A549 (cell line): Measurements from ENCODE around the gene CELF2. TPM values are rescaled to one million over a fixed set of nuclear protein-coding genes. Genes with fewer than 3 reads are reported as not detected.

Experiments used
- ATAC-seq, 2 experiments: fragments of 200-7000 bp in 1 of 2; fragments of >200 bp in 1 of 2; cut with Nextera tagmentation in 1 of 2; cut with Tn5 transposase in 1 of 2; 3 replicates each; pipeline versions ENCODE4 v1.8.0 to v1.9.1; 2018 to 2020; ENCODE audit warnings: mild to moderate bottlenecking in 1 of 2, moderate library complexity in 1 of 2
- CTCF ChIA-PET: fragments of 300-600 bp; sonication (Branson Sonifier 250); formaldehyde crosslinking; extraction: SDS; loops from one replicate; lab custom pipeline; 2021; ENCODE audit warnings: antibody characterized with exemption, inconsistent platforms; lab: Yijun Ruan, JAX
- POLR2A ChIA-PET: fragments of 350-600 bp; formaldehyde crosslinking; extraction: SDS; loops from one replicate; lab custom pipeline; 2021; ENCODE audit warnings: antibody characterized with exemption, inconsistent platforms; lab: Yijun Ruan, JAX
- DNase-seq, 2 experiments: peaks; one replicate each; pipeline versions ENCODE4 v3.0.0 to v3.0.0-alpha.2; 2011 to 2016; ENCODE audit warnings: low read depth in 1 of 2, low spot score in 1 of 2
- FAIRE-seq: peaks from 2 replicates; lab custom pipeline; 2011; peaks lifted over from hg19 to GRCh38; lab: Jason Lieb, UNC
- H3K27ac ChIP-seq, 2 experiments: fragments of >200 bp; sonication (Bioruptor Twin); formaldehyde crosslinking; 3 replicates each; pipeline ENCODE4 v1.5.1; 2016 to 2017
- H3K4me1 ChIP-seq: fragments of >200 bp; sonication (Bioruptor Twin); formaldehyde crosslinking; 3 replicates; pipeline ENCODE4 v1.6.1; 2016
- H3K4me2 ChIP-seq: fragments of >200 bp; sonication (Bioruptor Twin); formaldehyde crosslinking; 3 replicates; pipeline ENCODE4 v1.6.1; 2016
- H3K4me3 ChIP-seq: fragments of >200 bp; sonication (Bioruptor Twin); formaldehyde crosslinking; 3 replicates; pipeline ENCODE4 v1.5.1; 2016
- H3K9me3 ChIP-seq: fragments of >200 bp; sonication (Bioruptor Twin); formaldehyde crosslinking; 3 replicates; pipeline ENCODE4 v1.6.1; 2016
- BHLHE40 ChIP-seq: IDR thresholded peaks from 2 replicates; pipeline ENCODE4 v1.6.1; 2012; ENCODE audit warnings: low read depth, low read length, inconsistent platforms
- CBX8 ChIP-seq: fragments of 200-600 bp; sonication (generic); IDR thresholded peaks from 2 replicates; pipeline ENCODE4 v1.6.1; 2016
- CHD4 ChIP-seq: fragments of 200-600 bp; sonication (generic); IDR thresholded peaks from 2 replicates; pipeline ENCODE4 v1.6.1; 2016; ENCODE audit warnings: antibody characterized with exemption, mild to moderate bottlenecking, borderline replicate concordance
- EHF ChIP-seq: fragments of 250-450 bp; sonication (Bioruptor Pico); IDR thresholded peaks from 2 replicates; pipeline ENCODE4 v1.5.0; 2020; ENCODE audit warnings: mild to moderate bottlenecking
- EHMT2 ChIP-seq: fragments of 200-600 bp; sonication (generic); IDR thresholded peaks from 2 replicates; pipeline ENCODE4 v1.6.1; 2016; ENCODE audit warnings: antibody characterized with exemption, low read depth, mild to moderate bottlenecking, moderate library complexity
- FOSL2 ChIP-seq, 2 experiments: fragments of 450-650 bp in 1 of 2; fragments of >200 bp in 1 of 2; sonication (Bioruptor Twin) in 1 of 2; formaldehyde crosslinking; IDR thresholded peaks; 2 replicates each; pipeline versions ENCODE4 v1.5.0 to v1.6.1; 2016 to 2020; ENCODE audit warnings: mild to moderate bottlenecking in 1 of 2, moderate library complexity in 1 of 2
- HDAC2 ChIP-seq: fragments of 200-600 bp; sonication (generic); IDR thresholded peaks from 2 replicates; pipeline ENCODE4 v1.6.1; 2016
- HEYL ChIP-seq: fragments of 250-450 bp; sonication (Bioruptor Pico); IDR thresholded peaks from 2 replicates; pipeline ENCODE4 v1.8.0; 2021; ENCODE audit warnings: mild to moderate bottlenecking, moderate library complexity
- JUNB ChIP-seq: fragments of >200 bp; sonication (Bioruptor Twin); formaldehyde crosslinking; IDR thresholded peaks from 2 replicates; pipeline ENCODE4 v1.6.1; 2016
- KDM1A ChIP-seq: fragments of 200-600 bp; sonication (generic); IDR thresholded peaks from 2 replicates; pipeline ENCODE4 v1.6.1; 2016; ENCODE audit warnings: low read depth, mild to moderate bottlenecking
- NR3C1 ChIP-seq: fragments of >200 bp; sonication (Bioruptor Twin); formaldehyde crosslinking; IDR thresholded peaks from 3 replicates; pipeline ENCODE4 v1.6.1; 2017
- PHF8 ChIP-seq: fragments of 200-600 bp; sonication (generic); IDR thresholded peaks from 2 replicates; pipeline ENCODE4 v1.6.1; 2016; ENCODE audit warnings: low read depth, mild to moderate bottlenecking, antibody characterized with exemption, moderate library complexity, borderline replicate concordance
- POLR2AphosphoS2 ChIP-seq: conservative IDR thresholded peaks from 2 replicates; pipeline ENCODE4 v1.6.1; 2012; ENCODE audit warnings: low read length, improper control_type of control experiment, inconsistent platforms
- TFCP2L1 ChIP-seq: fragments of 250-450 bp; sonication (Bioruptor Pico); IDR thresholded peaks from 2 replicates; pipeline ENCODE4 v1.5.0; 2021; ENCODE audit warnings: mild to moderate bottlenecking
- TP53 ChIP-seq: fragments of 250-450 bp; sonication (Bioruptor Pico); IDR thresholded peaks from 2 replicates; pipeline ENCODE4 v1.5.0; 2021; ENCODE audit warnings: mild to moderate bottlenecking, moderate library complexity
- ZFP36 ChIP-seq: fragments of 450-650 bp; IDR thresholded peaks from 2 replicates; pipeline ENCODE4 v1.6.1; 2014; ENCODE audit warnings: borderline replicate concordance; ENCODE audit not compliant: partially characterized antibody
- WGBS: methylation state at CpG from one replicate; pipeline ENCODE4 v1.1.6; 2017; ENCODE audit errors: missing lambda C conversion rate; 5-methylcytosine and 5-hydroxymethylcytosine counted together
- polyA plus RNA-seq, 4 experiments: library from polyadenylated mRNA; depleted of rRNA in 3 of 4; stranded (reverse); fragments of >200 nt; fragmentation: RNase III in 1 of 4; extraction: RNeasy Plus Mini Kit Qiagen cat#74134 plus additional on column Dnase treatment in 1 of 4; gene quantifications; 2 replicates in 3 of 4; 3 replicates in 1 of 4; pipeline ENCODE4 v1.2.3, GENCODE V29; 2011 to 2017
- TF ChIP-seq, protein P1 (sequence below): fragments of >200 bp; sonication (Bioruptor Twin); formaldehyde crosslinking; IDR thresholded peaks from 3 replicates; pipeline ENCODE4 v1.6.1; 2016
- TF ChIP-seq, protein P2 (sequence below): IDR thresholded peaks from 2 replicates; pipeline ENCODE4 v1.6.1; 2012
- TF ChIP-seq, protein P3 (sequence below): fragments of >200 bp; sonication (Bioruptor Twin); formaldehyde crosslinking; IDR thresholded peaks from 3 replicates; pipeline ENCODE4 v1.5.1; 2016
- TF ChIP-seq, protein P4 (sequence below): fragments of 250-450 bp; sonication (Bioruptor Pico); IDR thresholded peaks from 2 replicates; pipeline ENCODE4 v1.5.0; 2021; ENCODE audit warnings: mild to moderate bottlenecking, moderate library complexity, borderline replicate concordance

The CELF2 gene
- polyA plus RNA-seq, 2 of the 4 experiments (the other 2 are of a cell fraction): 0.01 to 0.03 TPM

DNA sequence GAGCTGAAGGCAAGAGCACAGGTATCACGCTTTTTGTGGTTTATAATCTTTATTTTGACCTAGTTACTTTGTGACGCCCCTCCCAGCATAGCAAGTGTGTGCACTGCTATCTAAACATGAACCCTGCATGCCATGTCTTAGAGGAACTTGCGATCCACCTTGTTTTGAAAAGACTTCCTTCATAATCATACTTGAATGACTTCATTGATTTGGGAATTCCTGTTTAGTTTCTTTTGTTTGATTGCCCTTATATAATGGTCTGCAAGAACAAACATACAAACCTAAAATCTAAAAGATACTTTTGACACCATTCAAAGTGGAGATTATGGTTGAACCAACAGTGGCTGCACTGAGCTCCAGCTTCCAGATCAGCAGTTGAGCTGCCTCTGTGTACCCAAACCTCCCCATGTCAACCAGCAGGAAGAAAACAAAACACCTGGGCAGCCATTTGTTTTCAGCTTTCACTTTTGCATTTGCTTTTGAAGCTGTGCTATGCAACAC, 132.6 kb downstream of the CELF2 start:
- 4% methylated on average over 3 of the region's 3 CpGs for WGBS
- no peak overlapping the region for H3K4me2 ChIP-seq
- FAIRE-seq (no peak), ATAC-seq (no peak)
- TF ChIP-seq, protein P1, sequence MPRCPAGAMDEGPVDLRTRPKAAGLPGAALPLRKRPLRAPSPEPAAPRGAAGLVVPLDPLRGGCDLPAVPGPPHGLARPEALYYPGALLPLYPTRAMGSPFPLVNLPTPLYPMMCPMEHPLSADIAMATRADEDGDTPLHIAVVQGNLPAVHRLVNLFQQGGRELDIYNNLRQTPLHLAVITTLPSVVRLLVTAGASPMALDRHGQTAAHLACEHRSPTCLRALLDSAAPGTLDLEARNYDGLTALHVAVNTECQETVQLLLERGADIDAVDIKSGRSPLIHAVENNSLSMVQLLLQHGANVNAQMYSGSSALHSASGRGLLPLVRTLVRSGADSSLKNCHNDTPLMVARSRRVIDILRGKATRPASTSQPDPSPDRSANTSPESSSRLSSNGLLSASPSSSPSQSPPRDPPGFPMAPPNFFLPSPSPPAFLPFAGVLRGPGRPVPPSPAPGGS: no peak
- TF ChIP-seq PHF8: no peak
- TF ChIP-seq, all 56 proteins: peak for 0
- Histone ChIP-seq H3K9me3 (no peaks in the 10 kb centered on the region), H3K4me1 (no peaks in the 10 kb centered on the region), H3K27ac (no peak overlapping the region), H3K4me3 (no peak overlapping the region)
- ChIA-PET CTCF (interaction anchor here (0.6 to 1.0 kb wide), 2 partner anchors 93 to 101 kb away, joined by 3 read pairs; no protein-coding TSS in a partner anchor), POLR2A (no interaction called here)
- no peak for DNase-seq

DNA sequence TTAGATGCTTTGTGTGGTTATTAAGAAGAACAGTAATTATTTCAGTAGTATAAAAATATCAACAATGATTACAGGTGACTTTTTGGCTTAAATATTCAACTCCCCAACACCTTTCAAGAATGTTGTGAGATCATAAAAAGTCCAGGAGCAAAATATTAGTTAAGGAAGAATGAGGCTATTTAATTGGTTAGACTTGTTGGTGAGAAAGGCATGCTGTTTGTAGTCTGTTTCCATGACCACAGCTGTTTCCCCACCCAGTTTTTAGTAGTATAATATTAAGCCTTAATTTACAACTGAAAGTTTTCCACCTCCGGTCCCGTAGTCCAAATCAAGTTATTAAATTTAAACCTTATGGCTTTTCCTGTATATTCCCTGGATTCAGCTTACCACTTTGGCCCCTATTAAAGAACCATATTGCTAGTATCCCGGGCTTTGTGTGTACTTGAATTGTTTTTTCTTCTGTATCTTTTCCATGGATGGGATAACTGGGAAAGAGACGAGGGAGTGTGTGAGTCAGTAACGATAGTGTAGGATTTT, 133.3 kb downstream of the CELF2 start:
- no peak overlapping the region for H3K27ac ChIP-seq
- no peak overlapping the region for H3K4me3 ChIP-seq
- no peak for DNase-seq
- H3K4me1 ChIP-seq: no peaks in the 10 kb centered on the region
- TF ChIP-seq EHMT2 (no peak), FOSL2 (IDR thresholded peaks at IDR 0.05) (no peak), FOSL2 (CRISPR knock-in tag; IDR thresholded peaks at IDR 0.05) (no peak), ZFP36 (no peak), KDM1A (no peak), JUNB (no peak)
- TF ChIP-seq, protein P2, sequence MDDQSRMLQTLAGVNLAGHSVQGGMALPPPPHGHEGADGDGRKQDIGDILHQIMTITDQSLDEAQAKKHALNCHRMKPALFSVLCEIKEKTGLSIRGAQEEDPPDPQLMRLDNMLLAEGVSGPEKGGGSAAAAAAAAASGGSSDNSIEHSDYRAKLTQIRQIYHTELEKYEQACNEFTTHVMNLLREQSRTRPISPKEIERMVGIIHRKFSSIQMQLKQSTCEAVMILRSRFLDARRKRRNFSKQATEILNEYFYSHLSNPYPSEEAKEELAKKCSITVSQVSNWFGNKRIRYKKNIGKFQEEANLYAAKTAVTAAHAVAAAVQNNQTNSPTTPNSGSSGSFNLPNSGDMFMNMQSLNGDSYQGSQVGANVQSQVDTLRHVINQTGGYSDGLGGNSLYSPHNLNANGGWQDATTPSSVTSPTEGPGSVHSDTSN: no peak
- CTCF ChIA-PET: interaction anchor here (0.6 kb wide), 1 partner anchor 102 kb away, joined by 3 read pairs; no protein-coding TSS in a partner anchor
- H3K4me2 ChIP-seq: no peak overlapping the region
- 2% methylated on average over 5 of the region's 5 CpGs for WGBS
- no peak for FAIRE-seq
- H3K9me3 ChIP-seq: no peaks in the 10 kb centered on the region
- no peak for ATAC-seq
- POLR2A ChIA-PET: no interaction called here

DNA sequence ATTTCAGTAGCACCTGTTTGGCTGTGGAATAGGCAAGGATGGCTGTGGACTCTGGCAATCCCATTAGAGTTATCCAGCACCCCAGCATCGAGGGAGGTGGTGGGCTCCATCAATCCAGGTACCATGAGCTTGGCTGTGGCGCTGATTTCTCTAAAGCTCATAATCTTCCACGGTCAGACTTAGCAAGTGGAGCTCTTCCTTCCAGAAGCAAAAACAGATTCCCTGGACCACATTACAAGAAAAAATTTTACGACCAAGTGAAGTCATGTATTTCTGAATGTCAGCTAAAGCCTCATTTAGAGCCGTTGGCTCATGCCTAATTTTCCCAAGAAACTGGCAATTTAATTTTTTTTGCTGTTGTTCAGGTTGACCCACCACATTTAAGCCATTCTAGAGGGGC, 135.1 kb downstream of the CELF2 start:
- Histone ChIP-seq H3K4me3 (no peak overlapping the region), H3K4me2 (no peak overlapping the region), H3K27ac (no peak overlapping the region), H3K9me3 (no peaks in the 10 kb centered on the region), H3K4me1 (no peaks in the 10 kb centered on the region)
- CTCF ChIA-PET: no interaction called here
- 0% methylated on average over 5 of the region's 5 CpGs for WGBS
- no peak for TF ChIP-seq TP53 (CRISPR knock-in tag)
- TF ChIP-seq POLR2AphosphoS2: no peak
- TF ChIP-seq ZFP36: no peak
- no peak for TF ChIP-seq CHD4
- no peak for TF ChIP-seq BHLHE40
- TF ChIP-seq EHMT2: no peak
- TF ChIP-seq, protein P2: no peak
- no peak for FAIRE-seq
- DNase-seq: no peak
- POLR2A ChIA-PET: no interaction called here
- ATAC-seq: no peak

DNA sequence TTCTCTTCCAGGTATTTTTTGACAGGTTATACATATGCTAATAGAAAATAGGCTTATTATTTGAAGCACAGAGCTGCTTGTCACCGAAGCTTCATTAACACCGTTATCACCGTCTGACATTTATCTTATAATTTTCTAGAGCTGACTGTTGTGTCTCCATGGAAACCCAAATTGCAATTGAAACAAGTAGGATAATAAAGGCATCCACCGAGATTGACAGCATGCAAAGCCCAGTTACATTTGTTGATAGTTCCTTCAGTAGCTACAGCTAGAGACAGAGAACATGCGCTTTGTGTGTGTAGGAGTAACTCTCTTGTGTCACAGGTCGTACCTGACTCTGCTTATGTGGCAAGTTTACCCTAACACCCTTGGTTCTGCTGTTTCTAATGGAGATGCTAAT, 135.6 kb downstream of the CELF2 start:
- FAIRE-seq: no peak
- POLR2A ChIA-PET: no interaction called here
- CTCF ChIA-PET: no interaction called here
- TF ChIP-seq, protein P1: no peak
- no peak for TF ChIP-seq NR3C1
- no peak for TF ChIP-seq BHLHE40
- no peak for TF ChIP-seq POLR2AphosphoS2
- TF ChIP-seq CBX8: no peak
- TF ChIP-seq TFCP2L1: no peak
- TF ChIP-seq, protein P3, sequence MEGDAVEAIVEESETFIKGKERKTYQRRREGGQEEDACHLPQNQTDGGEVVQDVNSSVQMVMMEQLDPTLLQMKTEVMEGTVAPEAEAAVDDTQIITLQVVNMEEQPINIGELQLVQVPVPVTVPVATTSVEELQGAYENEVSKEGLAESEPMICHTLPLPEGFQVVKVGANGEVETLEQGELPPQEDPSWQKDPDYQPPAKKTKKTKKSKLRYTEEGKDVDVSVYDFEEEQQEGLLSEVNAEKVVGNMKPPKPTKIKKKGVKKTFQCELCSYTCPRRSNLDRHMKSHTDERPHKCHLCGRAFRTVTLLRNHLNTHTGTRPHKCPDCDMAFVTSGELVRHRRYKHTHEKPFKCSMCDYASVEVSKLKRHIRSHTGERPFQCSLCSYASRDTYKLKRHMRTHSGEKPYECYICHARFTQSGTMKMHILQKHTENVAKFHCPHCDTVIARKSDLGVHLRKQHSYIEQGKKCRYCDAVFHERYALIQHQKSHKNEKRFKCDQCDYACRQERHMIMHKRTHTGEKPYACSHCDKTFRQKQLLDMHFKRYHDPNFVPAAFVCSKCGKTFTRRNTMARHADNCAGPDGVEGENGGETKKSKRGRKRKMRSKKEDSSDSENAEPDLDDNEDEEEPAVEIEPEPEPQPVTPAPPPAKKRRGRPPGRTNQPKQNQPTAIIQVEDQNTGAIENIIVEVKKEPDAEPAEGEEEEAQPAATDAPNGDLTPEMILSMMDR: no peak
- TF ChIP-seq HDAC2: no peak
- TF ChIP-seq HEYL (CRISPR knock-in tag): no peak
- TF ChIP-seq KDM1A: no peak
- TF ChIP-seq ZFP36: no peak
- TF ChIP-seq FOSL2 (IDR thresholded peaks at IDR 0.05): no peak
- no peak for TF ChIP-seq FOSL2 (CRISPR knock-in tag; IDR thresholded peaks at IDR 0.05)
- TF ChIP-seq EHF: no peak
- no peak for TF ChIP-seq JUNB
- TF ChIP-seq, protein P4, sequence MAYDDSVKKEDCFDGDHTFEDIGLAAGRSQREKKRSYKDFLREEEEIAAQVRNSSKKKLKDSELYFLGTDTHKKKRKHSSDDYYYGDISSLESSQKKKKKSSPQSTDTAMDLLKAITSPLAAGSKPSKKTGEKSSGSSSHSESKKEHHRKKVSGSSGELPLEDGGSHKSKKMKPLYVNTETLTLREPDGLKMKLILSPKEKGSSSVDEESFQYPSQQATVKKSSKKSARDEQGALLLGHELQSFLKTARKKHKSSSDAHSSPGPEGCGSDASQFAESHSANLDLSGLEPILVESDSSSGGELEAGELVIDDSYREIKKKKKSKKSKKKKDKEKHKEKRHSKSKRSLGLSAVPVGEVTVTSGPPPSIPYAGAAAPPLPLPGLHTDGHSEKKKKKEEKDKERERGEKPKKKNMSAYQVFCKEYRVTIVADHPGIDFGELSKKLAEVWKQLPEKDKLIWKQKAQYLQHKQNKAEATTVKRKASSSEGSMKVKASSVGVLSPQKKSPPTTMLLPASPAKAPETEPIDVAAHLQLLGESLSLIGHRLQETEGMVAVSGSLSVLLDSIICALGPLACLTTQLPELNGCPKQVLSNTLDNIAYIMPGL (CRISPR knock-in tag): no peak

More for the DNA sequence above, 135.6 kb downstream of the CELF2 start:
- no peak overlapping the region for H3K4me2 ChIP-seq
- ATAC-seq (no peak), DNase-seq (no peak)
- no peaks in the 10 kb centered on the region for H3K9me3 ChIP-seq
- H3K4me3 ChIP-seq: no peak overlapping the region
- no peak overlapping the region for H3K27ac ChIP-seq
- H3K4me1 ChIP-seq: no peaks in the 10 kb centered on the region
- 46% methylated on average over 6 of the region's 6 CpGs for WGBS
